Middle frontal gyrus (tissue), 1 donor: ENCODE measurements around the gene LMF2.

Source experiments
- DNase-seq: peaks from one replicate; pipeline ENCODE4 v3.0.0-alpha.2; 2015; ENCODE audit warnings: low spot score; ENCODE audit errors: extremely low spot score

The LMF2 gene

DNA sequence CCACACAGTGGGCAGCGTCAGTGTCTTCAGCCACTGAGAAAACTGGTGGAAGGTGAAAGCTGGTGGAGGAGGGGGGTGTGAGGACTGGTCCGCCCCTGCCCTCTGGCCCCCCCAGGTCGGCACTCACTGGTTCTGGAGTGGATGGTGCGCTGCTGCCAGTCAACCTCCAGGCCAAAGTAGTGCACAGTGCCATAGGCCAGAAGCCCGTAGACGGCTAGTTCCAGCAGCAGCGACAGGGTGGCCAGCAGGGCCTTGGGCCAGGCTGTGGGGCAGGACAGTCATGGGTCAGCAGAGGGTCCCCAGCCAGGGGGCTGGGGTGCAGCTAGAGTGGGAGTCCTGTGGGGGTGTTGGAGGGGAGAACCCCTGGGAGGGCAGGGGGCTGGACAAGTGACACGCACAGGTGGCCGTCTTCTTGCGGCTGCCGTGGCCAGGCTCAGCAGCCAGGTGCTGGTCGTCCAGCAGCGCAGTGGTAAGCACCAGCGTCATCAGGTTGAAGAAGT is 2.2 kb downstream of the LMF2 start:
- DNase-seq = no peak

DNA sequence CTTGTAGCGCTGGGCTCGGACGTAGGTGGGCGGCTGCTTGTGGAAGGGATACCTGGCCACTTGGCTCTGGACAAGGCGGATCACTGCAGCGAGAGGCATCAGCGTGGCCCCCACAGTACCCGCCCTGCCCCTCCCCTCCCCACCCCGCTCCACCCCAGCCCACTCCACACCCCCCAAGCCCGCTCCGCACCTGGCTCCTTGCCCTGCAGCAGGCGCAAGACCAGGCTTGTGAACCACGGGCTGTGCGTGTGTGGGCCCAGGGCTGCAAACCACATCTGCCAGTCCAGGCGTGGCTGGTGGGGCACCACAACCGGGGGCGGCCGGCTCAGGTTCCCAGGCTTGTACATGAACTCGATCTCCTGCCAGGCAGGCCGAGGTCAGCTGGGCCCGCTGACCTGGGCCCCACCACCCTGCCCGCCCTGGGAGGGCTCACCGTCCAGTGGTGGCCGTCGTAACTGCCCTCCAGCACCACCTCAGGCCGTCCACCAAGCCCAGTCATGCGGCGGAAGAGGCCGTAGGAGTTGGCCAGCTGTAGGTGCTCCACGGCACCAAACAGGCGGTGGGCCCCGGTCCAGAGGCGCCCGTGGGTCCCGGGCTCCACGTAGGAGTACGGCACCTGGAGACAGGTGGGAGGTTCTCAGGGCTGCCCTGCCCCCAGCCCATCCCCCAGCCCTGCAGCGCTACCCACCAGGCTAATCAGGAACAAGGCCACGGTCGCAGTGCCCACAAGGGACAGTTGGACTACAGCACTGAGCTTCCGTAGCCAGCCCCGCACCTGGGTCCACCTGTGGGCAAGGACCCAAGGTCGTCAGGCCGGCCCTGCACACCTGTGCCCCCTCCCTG is 2.9 kb downstream of the LMF2 start:
- DNase-seq = no peak

- no peak for DNase-seq
Observed at GRCh38 chr22:50503475-50504145, 3.9 kb downstream of the LMF2 start.

GRCh38 chr22:50502628-50503474 is 4.7 kb downstream of the LMF2 start:
- no peak for DNase-seq

- no peak for DNase-seq
Observed at GRCh38 chr22:50502096-50502495, 5.4 kb downstream of the LMF2 start.

GRCh38 chr22:50500452-50500851 is 7.0 kb downstream of the LMF2 start:
- no peak for DNase-seq

- no peak for DNase-seq
Observed at GRCh38 chr22:50498322-50498890, 9.1 kb downstream of the LMF2 start.

- DNase-seq = no peak
Observed at GRCh38 chr22:50497093-50497492, 10.4 kb downstream of the LMF2 start.

- DNase-seq = no peak
Observed at GRCh38 chr22:50490531-50491308, 16.8 kb downstream of the LMF2 start.

GRCh38 chr22:50489363-50490243 is 17.9 kb downstream of the LMF2 start:
- no peak for DNase-seq

DNA sequence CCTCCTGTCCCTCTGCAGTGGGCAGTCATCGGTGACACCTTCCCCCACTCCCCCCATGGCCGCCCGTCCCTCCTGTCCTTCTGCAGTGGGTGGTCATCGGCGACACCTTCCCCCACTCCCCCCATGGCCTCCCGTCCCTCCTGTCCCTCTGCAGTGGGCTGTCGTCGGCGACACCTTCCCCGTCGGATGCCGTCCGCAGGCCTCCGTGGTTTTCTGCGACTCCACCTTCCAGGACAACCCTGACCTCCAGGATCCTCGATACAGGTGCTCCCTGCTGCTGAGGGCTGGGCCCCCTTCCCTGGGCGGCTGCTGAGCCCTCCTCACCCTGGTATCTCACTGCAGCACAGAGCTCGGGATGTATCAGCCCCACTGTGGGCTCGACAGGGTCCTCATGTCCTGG is 18.6 kb downstream of the LMF2 start:
- no peak for DNase-seq

- DNase-seq = no peak
Observed at GRCh38 chr22:50488006-50488677, 19.4 kb downstream of the LMF2 start.

DNA sequence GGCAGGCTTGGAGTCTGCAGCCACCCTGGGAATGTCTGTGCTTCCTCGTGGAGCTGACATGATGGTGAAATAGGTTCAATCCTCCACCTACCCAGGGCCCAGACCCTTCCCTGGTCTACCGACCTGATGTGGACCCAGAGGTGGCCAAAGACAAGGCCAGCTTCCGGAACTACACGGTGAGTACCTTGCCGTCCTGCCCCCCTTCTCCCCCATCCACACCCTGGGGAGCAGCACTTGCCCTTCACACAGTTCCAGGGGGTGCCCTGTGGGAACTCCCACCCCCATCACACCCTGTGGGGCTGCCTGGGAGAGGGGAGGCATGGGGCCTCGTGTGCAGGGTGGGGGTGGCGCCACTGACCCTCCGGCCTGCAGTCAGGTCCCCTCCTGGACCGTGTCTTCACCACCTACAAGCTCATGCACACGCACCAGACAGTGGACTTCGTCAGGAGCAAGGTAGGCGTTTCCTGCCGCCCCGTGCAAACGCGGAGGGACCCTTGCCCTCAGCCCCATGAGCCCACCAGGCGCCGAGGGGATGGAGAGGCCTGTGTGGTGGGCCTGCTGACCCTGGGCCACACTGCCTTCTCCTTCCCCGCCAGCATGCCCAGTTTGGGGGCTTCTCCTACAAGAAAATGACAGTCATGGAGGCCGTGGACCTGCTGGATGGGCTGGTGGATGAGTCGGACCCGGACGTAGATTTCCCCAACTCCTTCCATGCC is 20.1 kb downstream of the LMF2 start:
- DNase-seq = no peak

DNA sequence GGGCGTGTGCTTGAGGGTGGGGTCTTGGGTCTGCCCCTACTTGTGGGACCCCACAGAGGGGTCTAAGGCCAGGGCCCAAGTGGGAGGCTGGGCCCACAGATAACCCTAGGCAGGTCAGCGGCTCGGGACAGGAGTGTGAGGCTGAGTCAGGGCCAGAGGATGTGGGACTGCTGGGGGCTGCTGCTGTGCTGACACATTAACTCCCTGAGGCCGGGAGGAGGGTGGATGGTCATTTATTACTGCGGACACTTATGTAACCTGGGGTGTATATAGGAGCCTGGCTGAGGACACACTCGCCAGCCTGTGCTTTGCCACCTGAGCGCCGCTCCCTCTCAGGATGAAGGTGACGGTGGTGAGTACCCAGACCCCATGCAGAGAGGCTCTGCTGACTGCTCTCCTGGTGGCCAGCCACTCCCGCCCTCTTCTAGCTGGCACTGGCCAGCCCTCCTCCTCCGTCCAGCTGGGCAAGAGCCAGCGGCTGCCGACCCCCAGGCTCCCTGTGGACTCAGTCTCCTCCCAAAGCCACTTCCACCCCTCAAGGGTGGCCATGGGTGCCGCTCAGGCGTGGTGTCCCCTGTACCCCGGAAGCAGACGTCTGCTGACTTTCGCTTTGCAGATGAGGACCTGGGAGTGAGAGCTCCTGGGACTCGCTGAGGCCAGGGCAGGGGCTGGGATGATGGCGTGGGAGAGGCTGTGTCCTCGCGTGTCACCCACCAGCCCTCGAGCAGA is 20.8 kb downstream of the LMF2 start, which contains the start of gene MIOX:
Gene MIOX, plus strand, starts transcription at position 299 of the 729 bp plus-strand sequence. Its CDS starts 39 bp downstream, at position 338.
- no peak for DNase-seq

GRCh38 chr22:50485221-50486131 is 22.0 kb downstream of the LMF2 start:
- no peak for DNase-seq
